ENCODE results near the gene COA8.

Gene COA8

DNA sequence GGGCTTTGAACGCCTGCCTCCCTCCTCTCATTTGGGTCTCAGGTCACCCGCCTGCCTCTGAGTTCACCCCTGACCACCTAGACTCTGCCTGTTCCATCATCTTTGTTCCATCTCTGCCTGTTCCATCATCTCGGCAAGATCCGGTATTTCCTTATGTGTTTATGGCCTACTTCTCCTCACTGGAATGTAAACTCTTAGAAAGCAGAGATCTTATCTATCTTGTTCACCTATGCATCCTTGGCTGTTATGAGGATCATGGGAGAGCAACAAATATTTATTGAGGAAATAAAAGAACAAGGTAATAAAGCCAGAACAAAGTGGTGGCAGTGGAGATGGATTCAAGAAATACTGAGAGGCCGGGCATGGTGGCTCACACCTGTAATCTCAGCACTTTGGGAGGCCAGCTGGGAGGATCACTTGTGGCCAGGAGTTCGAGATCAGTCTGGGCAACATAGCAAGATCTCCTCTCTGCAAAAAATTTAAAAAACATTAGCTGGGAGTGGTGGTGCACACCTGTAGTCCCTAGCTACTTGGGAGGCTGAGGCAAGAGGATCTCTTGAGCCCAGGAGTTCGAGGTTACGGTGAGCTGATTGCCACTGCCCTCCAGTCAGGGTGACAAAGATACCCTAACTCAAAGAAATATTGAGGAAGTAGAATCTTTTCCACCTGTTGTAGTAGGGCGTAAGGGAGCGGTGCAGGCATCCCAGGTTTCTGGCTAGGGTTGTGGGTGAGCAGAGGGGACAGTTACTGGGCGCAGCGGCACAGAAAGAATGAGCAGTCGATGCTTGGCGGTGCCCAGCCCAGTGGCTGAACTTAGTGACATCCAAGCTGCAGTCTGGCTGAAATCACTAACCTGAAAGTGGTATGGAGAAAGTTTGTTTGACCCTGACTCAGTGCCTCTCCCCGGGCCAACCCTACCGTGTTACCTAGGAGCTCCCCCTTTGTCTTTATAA lies 64.6 kb downstream of the COA8 start:
- no peak for DNase-seq

DNA sequence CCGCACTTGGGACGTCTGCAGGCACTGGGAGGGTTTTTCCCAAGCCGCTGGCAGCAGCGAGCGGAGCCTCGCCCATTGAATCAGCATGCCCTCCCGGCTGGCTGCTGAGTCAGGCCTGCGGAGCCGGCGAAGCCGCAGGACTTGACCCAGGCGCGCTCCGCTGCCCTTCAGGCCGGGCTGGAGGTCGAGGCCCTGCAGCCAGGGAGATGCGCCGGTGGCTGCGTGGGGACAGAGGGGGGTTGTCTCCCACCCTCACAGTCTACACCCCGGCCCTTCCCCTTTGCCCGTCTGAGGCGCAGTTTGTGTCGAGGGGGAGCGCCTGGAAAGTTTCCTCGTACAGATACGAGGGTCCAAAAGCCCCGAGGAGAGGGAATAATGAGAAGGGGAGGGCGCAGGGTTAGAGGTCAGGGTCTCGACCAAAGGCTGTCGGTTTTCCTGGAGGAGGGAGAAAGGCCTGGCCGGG lies 65.5 kb downstream of the COA8 start:
- DNase-seq = peak; percentile 77

DNA sequence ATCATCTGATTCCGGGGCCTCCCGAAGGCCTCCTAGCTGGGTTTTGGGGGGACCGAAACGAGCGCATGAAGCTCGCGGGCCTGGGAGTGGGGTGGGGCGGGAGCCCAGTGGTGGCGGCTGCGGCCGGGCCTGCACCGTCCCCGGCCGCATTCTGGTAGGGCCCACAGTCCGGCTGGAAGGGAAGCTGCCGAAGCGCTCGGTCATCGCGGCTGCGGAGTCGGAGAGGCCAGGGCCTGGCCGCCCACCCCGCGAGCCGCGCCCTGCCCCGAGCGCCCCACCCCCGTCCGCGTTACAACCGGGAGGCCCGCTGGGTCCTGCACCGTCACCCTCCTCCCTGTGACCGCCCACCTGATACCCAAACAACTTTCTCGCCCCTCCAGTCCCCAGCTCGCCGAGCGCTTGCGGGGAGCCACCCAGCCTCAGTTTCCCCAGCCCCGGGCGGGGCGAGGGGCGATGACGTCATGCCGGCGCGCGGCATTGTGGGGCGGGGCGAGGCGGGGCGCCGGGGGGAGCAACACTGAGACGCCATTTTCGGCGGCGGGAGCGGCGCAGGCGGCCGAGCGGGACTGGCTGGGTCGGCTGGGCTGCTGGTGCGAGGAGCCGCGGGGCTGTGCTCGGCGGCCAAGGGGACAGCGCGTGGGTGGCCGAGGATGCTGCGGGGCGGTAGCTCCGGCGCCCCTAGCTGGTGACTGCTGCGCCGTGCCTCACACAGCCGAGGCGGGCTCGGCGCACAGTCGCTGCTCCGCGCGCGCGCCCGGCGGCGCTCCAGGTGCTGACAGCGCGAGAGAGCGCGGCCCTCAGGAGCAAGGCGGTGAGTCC lies 66.1 kb downstream of the COA8 start, which contains the start of gene KLC1:
Gene KLC1 (plus strand): TSS at position 528 of the 819 bp plus-strand sequence. CDS start 25,354 bp downstream, outside the sequence.
- DNase-seq = peak; percentile 34

DNA sequence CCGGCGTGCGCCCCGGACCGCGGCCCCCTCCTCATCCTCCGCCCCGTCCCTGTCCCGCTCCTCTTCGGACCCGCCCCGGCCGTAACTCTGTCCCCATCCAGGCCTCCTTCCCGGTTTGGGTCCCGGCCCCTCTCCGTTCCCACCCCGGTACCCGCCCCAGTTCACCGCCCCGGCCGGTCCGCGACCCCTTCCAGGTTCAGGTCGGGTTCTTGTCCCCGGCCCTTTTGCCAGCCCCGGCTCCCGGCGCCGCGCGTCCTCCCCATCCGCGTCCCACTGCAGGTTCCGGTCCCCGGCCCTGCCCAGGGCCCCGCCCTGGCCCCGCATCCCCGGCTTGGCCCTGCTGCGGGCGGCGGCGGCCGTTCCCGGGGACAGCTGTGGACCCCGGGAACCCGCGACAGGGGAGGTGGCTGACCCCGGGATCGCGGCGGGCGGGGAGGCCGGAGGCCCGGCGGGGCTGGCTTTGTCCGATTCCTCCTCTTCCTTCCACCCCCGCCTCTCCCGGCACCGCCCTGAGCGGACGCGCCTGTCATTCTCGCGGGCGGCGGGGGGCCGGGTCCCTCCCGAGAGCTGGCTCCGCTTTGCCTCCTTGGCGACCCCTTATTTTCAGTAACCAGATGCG lies 66.9 kb downstream of the COA8 start:
- no peak for DNase-seq

DNA sequence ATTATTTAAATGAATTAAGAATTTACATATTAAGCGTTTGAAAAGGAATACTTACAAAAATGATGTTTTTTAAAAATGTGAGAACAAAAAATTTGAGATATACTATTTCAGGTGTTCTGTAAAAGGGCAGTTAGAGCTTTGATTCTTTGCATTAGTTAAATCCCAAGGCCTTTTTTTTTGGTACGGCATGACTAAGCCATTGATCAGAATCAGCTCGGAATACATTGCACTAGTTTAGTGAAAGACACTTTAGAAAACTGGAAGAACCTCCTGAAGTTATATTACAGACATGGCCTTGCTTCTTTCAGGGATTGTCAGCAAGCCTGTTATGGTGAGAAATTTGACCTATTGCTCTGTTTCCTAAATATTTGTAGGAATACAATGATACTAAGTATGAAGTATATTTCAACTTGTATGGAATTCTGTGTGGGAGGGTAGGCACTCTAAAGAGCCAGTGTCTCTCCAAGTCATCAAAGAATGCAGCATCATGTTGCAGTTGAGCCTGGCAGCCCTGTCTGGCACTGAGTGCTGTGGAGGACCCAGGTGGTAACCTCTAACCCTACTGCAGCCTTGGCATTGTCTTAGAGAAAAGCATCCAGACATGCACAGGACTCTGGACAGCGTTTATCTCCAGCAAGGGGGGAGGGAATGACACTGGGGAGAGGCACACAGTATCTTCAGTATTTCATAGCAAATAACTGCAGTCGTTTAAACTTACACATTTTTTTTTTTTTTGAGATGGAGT lies 67.8 kb downstream of the COA8 start:
- no peak for DNase-seq

DNA sequence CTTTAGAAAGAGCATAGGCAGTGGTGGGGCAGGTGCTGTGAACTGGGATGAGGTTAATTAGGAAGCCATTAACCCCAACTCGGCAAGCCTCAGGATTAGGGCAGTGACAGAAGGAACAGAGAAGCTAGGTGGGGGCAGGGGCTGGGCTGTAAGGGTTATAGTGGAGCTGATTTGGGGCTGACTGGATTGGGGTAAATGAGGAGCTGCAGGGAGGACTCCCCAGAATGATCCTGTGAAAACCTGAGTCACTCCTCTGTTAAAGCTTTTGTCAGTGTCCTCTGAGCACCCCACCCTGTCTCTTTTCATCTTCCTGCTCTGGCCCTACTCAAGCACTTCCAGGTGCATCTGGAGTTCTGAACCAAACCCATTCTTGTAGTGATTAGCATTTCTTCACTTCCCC lies 70.6 kb downstream of the COA8 start:
- no peak for DNase-seq

DNA sequence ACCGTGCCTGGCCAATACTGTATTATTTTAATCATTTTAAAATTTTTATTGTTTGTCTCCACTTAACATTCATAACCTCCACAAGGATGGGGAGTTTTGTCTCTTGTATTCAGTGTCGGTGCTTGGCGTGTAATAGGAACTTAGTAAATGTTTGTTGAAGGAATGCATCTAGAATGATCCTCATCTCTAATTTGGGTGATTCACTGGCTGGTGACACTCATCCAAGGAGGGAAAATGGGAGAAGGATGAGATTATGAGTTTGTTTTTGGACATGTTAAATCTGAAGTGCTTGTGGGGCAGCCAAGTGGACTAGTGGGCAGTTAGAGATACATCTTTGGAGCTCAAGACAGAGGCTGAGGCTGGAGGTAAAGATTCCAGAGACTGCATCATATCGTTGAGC lies 71.4 kb downstream of the COA8 start:
- DNase-seq = no peak

DNA sequence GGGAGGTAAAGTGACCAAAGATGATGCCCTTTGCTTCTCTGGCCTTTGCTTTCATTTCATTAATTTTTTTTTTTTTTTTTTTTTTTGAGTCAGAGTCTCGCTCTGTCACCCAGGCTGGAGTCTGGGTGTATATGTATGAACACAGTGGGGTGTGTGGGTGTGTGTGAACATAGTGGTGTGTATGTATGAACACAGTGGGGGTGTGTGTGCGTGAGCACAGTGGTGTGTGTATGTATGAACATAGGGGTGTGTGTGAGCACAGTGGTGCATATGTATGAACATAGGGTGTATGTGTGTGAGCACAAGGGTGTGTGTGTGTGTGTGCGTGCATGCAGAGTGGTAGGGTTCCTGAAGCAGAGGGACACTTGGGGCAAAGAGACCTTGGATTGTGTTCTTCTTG lies 75.8 kb downstream of the COA8 start:
- no peak for DNase-seq
